MCF 10A (cell line): ENCODE measurements around the gene ICAM5. TPM values are rescaled to one million over a fixed set of nuclear protein-coding genes. Genes with fewer than 3 reads are reported as not detected.

Source experiments
- BruUV-seq: library from RNA; stranded (reverse); fragments of 400-500 nt; replicated peaks from 2 replicates; lab custom pipeline; 2021; lab: Mats Ljungman, UMichigan
- CTCF ChIA-PET: fragments of 300-600 bp; sonication (Branson Sonifier 250); formaldehyde crosslinking; extraction: SDS; loops from one replicate; lab custom pipeline; 2021; ENCODE audit warnings: antibody characterized with exemption, inconsistent platforms; lab: Yijun Ruan, JAX
- POLR2A ChIA-PET: fragments of 300-600, 350-650 bp; sonication (Branson Sonifier 250); formaldehyde crosslinking; extraction: SDS; loops from one replicate; lab custom pipeline; 2020; ENCODE audit warnings: antibody characterized with exemption, inconsistent platforms; lab: Yijun Ruan, JAX
- DNase-seq: peaks from one replicate; pipeline ENCODE4 v3.0.0-alpha.2; 2018; ENCODE audit not compliant: unreplicated experiment
- H3K27ac Mint-ChIP-seq: one replicate; pipeline ENCODE4 v1.8.0; 2022; ENCODE audit warnings: mild to moderate bottlenecking, low read depth, mixed read lengths; ENCODE audit not compliant: unreplicated experiment
- H3K27me3 Mint-ChIP-seq: one replicate; pipeline ENCODE4 v1.8.0; 2022; ENCODE audit warnings: mixed read lengths; ENCODE audit not compliant: insufficient read depth, unreplicated experiment
- H3K36me3 Mint-ChIP-seq: one replicate; pipeline ENCODE4 v1.8.0; 2022; ENCODE audit warnings: mild to moderate bottlenecking, moderate library complexity, mixed read lengths; ENCODE audit not compliant: insufficient read depth, unreplicated experiment
- H3K4me1 Mint-ChIP-seq: one replicate; pipeline ENCODE4 v1.8.0; 2022; ENCODE audit warnings: mixed read lengths; ENCODE audit not compliant: insufficient read depth, unreplicated experiment
- H3K4me3 Mint-ChIP-seq: one replicate; pipeline ENCODE4 v1.8.0; 2022; ENCODE audit warnings: mild to moderate bottlenecking, moderate library complexity, mixed read lengths; ENCODE audit not compliant: unreplicated experiment
- H3K9me3 Mint-ChIP-seq: one replicate; pipeline ENCODE4 v1.8.0; 2022; ENCODE audit warnings: mixed read lengths; ENCODE audit not compliant: unreplicated experiment
- CTCF ChIP-seq: fragments of 200-600 bp; IDR thresholded peaks from one replicate; pipeline ENCODE4 v1.8.0; 2022; ENCODE audit warnings: antibody characterized with exemption, mild to moderate bottlenecking; ENCODE audit not compliant: unreplicated experiment
- intact Hi-C: fragments of 100-400 bp; cut with micrococcal nuclease; formaldehyde crosslinking; loops from 2 replicates; pipeline ENCODE4 v1.14.1; 2022
- total RNA-seq: library from RNA; stranded (reverse); gene quantifications from 2 replicates; pipeline ENCODE4 v1.2.3, GENCODE V29; 2022

The ICAM5 gene
- total RNA-seq, 1 experiment from 2014 or later, result 7.7 TPM

- intact Hi-C loops, result no loop called here
- BruUV-seq, result no TSS peak
- ChIA-PET POLR2A (interaction anchor here (0.6 to 1.7 kb wide), 4 partner anchors 15 to 115 kb away, joined by 4 to 14 read pairs (median 5); partner anchors contain the start of genes ICAM1, RAVER1 and TYK2), CTCF (interaction anchor here (0.9 to 1.8 kb wide), 5 partner anchors 14 to 113 kb away, joined by 3 to 7 read pairs (median 3); no protein-coding TSS in a partner anchor)
- no peak for TF ChIP-seq CTCF
- no peak for DNase-seq
- Mint-ChIP-seq H3K36me3 (no peaks in the 10 kb centered on the region), H3K27ac (peak overlapping the region; percentile 5), H3K27me3 (no peaks in the 10 kb centered on the region), H3K9me3 (no peaks in the 10 kb centered on the region), H3K4me1 (peaks cover 28% of the 10 kb centered on the region), H3K4me3 (no peak overlapping the region)
Observed at GRCh38 chr19:10285393-10285792, 4.4 kb upstream of the ICAM5 start.

- CTCF ChIA-PET, result interaction anchor here (0.5 to 1.8 kb wide), 7 partner anchors 17 to 497 kb away, joined by 3 to 7 read pairs (median 3); no protein-coding TSS in a partner anchor
- Mint-ChIP-seq H3K4me1 (peaks cover 33% of the 10 kb centered on the region), H3K4me3 (peak within 1 kb of the TSS; percentile 33), H3K27me3 (no peaks in the 10 kb centered on the region), H3K36me3 (no peaks in the 10 kb centered on the region), H3K27ac (peak within 1 kb of the TSS; percentile 5), H3K9me3 (no peaks in the 10 kb centered on the region)
- BruUV-seq, result no TSS peak
- POLR2A ChIA-PET, result interaction anchor here (0.8 to 1.7 kb wide), 5 partner anchors 16 to 405 kb away, joined by 3 to 14 read pairs (median 5); partner anchors contain the start of genes EIF3G, ICAM1, RAVER1 and TYK2
- no peak for TF ChIP-seq CTCF
- intact Hi-C loops, result no loop called here
- no peak for DNase-seq
Observed at GRCh38 chr19:10286803-10287737, 2.7 kb upstream of the ICAM5 start, which contains the start of gene ICAM4. Gene ICAM4 (plus strand): TSS chr19:10286955. CDS start chr19:10287013, 58 bp downstream.

- H3K27ac Mint-ChIP-seq, result peak overlapping the region; percentile 83
Observed at GRCh38 chr19:10288662-10289166, 1.0 kb upstream of the ICAM5 start.

More at GRCh38 chr19:10288662-10289166, 1.0 kb upstream of the ICAM5 start:
- H3K9me3 Mint-ChIP-seq, result no peaks in the 10 kb centered on the region
- peak overlapping the region; percentile 79 for H3K4me3 Mint-ChIP-seq
- no TSS peak for BruUV-seq
- H3K27me3 Mint-ChIP-seq, result no peaks in the 10 kb centered on the region
- no peaks in the 10 kb centered on the region for H3K36me3 Mint-ChIP-seq
- H3K4me1 Mint-ChIP-seq, result peaks cover 30% of the 10 kb centered on the region
- ChIA-PET POLR2A (interaction anchor here (1.2 to 1.3 kb wide), 2 partner anchors 26 to 29 kb away, joined by 4 to 5 read pairs; no protein-coding TSS in a partner anchor), CTCF (interaction anchor here (1.3 kb wide), 1 partner anchor 13 kb away, joined by 4 read pairs; no protein-coding TSS in a partner anchor)
- TF ChIP-seq CTCF, result no peak
- peak; percentile 85 for DNase-seq
- intact Hi-C loops, result loop anchor here (1.0 to 2.0 kb wide), 2 partner anchors 44 to 94 kb away; partner anchors contain the start of gene RAVER1
